GM12872 (cell line): Measurements from ENCODE around the gene MECP2.

Source experiments
- CTCF ChIP-seq: IDR thresholded peaks from 3 replicates; pipeline ENCODE4 v1.5.1; 2011; ENCODE audit warnings: low read depth, mild to moderate bottlenecking, low read length, moderate library complexity; ENCODE audit not compliant: insufficient read depth

MECP2 gene

GRCh38 chrX:154092371-154092770 lies 5.1 kb downstream of the MECP2 start:
- TF ChIP-seq CTCF: no peak

DNA sequence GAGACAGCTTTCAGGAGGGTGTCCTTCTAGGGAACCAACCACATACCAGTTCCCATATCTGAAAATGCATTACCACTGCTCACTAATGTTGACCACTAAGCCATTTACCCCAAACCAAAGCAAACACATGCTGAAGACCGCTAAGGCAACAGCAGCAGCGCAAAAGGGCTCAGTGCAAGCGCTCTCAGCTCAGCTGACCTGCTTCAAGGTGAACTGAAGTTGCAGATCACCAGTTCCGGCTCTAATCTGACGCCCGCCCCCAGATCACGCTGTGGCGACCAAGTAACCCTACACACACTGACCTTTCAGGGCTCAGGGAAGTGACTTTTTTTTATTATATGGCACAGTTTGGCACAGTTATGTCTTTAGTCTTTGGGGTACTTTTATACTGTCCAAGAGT lies 5.8 kb downstream of the MECP2 start:
- TF ChIP-seq CTCF: no peak

DNA sequence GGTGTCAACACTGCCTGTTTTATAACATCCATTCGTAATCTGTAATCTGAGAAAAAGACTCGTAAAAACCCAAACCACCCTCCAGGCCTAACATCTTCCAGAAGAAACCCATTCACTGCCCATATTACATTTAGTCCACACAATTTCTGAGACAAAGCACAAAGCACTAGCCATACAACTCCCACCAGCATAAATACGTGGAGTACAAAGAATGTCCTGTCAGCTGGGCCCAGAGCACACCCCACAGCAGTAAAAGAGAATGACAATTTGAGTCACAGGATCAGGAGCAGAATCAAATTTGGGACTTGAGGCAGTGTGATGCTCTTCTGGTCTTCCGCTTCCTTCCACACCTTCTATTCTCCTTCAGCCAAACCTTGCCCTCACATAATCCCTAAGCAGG lies 6.8 kb downstream of the MECP2 start:
- no peak for TF ChIP-seq CTCF

DNA sequence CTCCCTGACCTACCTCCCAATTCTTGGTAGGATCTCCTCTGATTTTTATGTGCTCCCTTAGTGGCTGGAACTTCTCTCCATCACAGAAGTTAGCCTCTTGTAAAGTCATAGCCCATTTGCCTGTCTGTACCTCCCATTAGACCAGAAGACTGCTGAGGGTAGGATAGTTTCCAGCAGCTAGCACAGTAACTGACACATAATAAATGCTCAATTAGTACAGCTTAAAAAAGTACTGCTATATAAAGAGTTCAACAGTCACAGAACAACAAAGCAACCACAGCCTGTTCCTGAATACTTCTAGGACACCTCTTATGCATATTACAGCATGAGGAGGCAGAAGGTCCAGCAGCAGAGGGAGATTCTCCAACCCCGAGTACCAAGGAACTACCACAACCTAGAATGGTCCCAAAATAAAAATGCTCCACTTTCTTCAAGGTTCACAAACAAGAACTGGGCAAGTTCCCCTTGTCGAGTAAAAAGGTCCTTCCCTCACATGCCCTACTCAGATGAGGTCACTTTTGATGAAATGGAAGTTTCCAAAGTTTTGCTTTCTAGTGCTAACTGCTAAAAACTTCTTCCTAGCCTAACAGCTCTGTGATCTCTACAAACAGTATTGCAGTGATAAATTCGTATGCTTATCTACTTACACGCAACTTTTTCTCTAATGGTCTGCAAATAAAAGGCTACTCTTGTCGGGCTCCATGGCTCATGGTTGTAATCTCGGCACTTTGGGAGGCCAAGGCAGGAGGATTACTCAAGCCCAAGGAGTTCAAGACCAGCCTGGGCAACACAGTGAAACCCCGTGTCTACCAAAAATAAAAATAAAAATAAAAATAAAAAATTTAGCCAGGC lies 12.8 kb downstream of the MECP2 start:
- TF ChIP-seq CTCF: no peak

- TF ChIP-seq CTCF: no peak
These were observed 14.4 kb downstream of the MECP2 start for GRCh38 chrX:154083126-154083517.

DNA sequence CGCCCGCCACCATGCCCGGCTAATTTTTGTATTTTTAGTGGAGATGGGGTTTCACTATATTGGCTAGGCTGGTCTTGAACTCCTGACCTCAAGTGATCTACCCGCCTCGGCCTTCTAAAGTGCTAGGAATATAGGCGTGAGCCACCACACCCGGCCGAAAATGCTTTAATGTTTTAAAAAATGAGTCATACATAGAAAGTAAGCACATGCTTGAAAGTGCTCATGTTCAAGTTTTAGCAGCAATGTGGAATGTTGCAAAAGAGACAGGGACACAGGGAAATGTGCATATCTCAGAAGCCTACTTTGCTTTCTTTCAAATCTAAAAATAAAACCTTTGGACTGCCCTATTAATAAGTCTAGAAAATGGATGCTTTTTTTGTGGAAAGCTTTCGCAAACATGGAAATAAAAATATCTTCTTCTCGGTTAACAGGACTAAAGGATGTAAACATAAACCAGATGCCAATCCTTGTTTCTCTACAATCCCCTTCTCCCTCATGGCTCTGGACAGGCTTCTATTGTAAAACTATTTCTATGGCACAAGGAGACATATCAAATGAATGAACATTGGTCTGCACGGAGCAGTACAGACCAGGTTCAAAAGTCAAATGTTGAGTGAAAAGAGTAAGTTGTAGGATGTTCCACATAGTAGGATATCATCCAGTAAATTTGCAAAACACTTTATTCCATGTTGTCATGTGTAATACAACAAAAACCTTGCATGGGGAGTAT lies 15.0 kb downstream of the MECP2 start:
- no peak for TF ChIP-seq CTCF

- no peak for TF ChIP-seq CTCF
These were observed 20.4 kb downstream of the MECP2 start for GRCh38 chrX:154077101-154077500.
